Transverse colon (tissue), 4 donors: ENCODE measurements around the gene PLXDC2. TPM values are rescaled to one million over a fixed set of nuclear protein-coding genes. Genes with fewer than 3 reads are reported as not detected.
"Not testable (repeated sequence)": the region's sequence is repeated elsewhere in the genome, so short reads cannot be mapped to it uniquely, and the experiment has no call there.

Experiments used
- DNase-seq: peaks from one replicate; pipeline ENCODE4 v3.0.0-alpha.2; 2019
- H3K27ac ChIP-seq, 4 donors: fragments of 200-600 bp; sonication (generic); 2 replicates each; pipeline ENCODE4 v1.5.1; 2016 to 2018; ENCODE audit warnings: inconsistent platforms in 4 of 4
- H3K27me3 ChIP-seq: fragments of 200-600 bp; sonication (generic); 2 replicates; pipeline ENCODE4 v1.5.1; 2017; ENCODE audit warnings: inconsistent platforms
- H3K36me3 ChIP-seq, 4 donors: fragments of 200-600 bp; sonication (generic); 2 replicates each; pipeline ENCODE4 v1.5.1; 2017 to 2019; ENCODE audit warnings: inconsistent platforms in 4 of 4
- H3K4me1 ChIP-seq, 4 donors: fragments of 200-600 bp; sonication (generic); 2 replicates each; pipeline ENCODE4 v1.5.1; 2017 to 2020; ENCODE audit warnings: inconsistent platforms in 4 of 4
- H3K4me3 ChIP-seq, 4 donors: fragments of 200-600 bp; sonication (generic); 1 replicate in 1 of 4; 2 replicates in 3 of 4; pipeline versions ENCODE4 v1.5.1 to v1.6.1; 2017 to 2019; ENCODE audit warnings: inconsistent platforms in 4 of 4
- H3K9me3 ChIP-seq, 2 donors: fragments of 200-600 bp; sonication (generic); 2 replicates each; pipeline ENCODE4 v1.5.1; 2017 to 2019; ENCODE audit warnings: inconsistent platforms in 2 of 2
- CTCF ChIP-seq, 5 experiments: fragments of 200-600 bp in 3 of 5; fragments of 450-650 bp in 2 of 5; sonication (generic) in 3 of 5; IDR thresholded peaks; 1 replicate in 2 of 5; 2 replicates in 3 of 5; pipeline ENCODE4 v1.5.1; 2016 to 2017; ENCODE audit warnings: antibody characterized with exemption in 5 of 5, inconsistent platforms in 3 of 5, mild to moderate bottlenecking in 2 of 5, moderate library complexity in 1 of 5
- EP300 ChIP-seq: sonication (generic); formaldehyde crosslinking; IDR thresholded peaks from one replicate; pipeline ENCODE4 v1.6.1; 2017; ENCODE audit warnings: antibody characterized with exemption, low read depth
- POLR2A ChIP-seq: fragments of 450-650 bp; IDR thresholded peaks from one replicate; pipeline ENCODE4 v1.6.1; 2016; ENCODE audit warnings: antibody characterized with exemption, mild to moderate bottlenecking, moderate library complexity
- POLR2AphosphoS5 ChIP-seq, 3 donors: sonication (generic); formaldehyde crosslinking; IDR thresholded peaks; one replicate each; pipeline ENCODE4 v1.6.1; 2016; ENCODE audit warnings: antibody characterized with exemption in 3 of 3
- WGBS, 2 donors: methylation state at CpG; one replicate each; pipeline ENCODE4 v1.1.5; 2018; ENCODE audit warnings: low coverage in 1 of 2; 5-methylcytosine and 5-hydroxymethylcytosine counted together
- in situ Hi-C, 4 donors: fragments of 200-750 bp; cut with MboI; loops; one replicate each; pipeline versions ENCODE4 v1.15.0 to v1.15.1; 2017; ENCODE audit warnings: low sequenced_read_pairs in 3 of 4, low pct_ligation_motif_present in 1 of 4, low pct_unique_long_range_greater_than_20kb in 1 of 4
- intact Hi-C: fragments of 100-400 bp; cut with DNase I; formaldehyde crosslinking; loops from one replicate; pipeline ENCODE4 v1.15.1; 2023; ENCODE audit warnings: low total_unique reads
- total RNA-seq, 4 donors: library from RNA; depleted of rRNA; stranded (reverse); fragments of >200 nt; gene quantifications; one replicate each; pipeline ENCODE4 v1.1.0, GENCODE V29; 2016

PLXDC2 gene
- total RNA-seq, 4 donors from 2014 or later: 12.0 to 32.2 (median 20.3) TPM

GRCh38 chr10:19986591-19986990, 170.4 kb downstream of the PLXDC2 start:
- H3K36me3 ChIP-seq: no peaks in the 10 kb centered on the region
- peaks cover 0 to 2% (median 0%) of the 10 kb centered on the region in 4 donors for H3K4me1 ChIP-seq
- DNase-seq: no peak
- WGBS, 2 donors: 64 to 78% methylated on average over 2 of the region's 2 CpGs
- TF ChIP-seq EP300 (no peak), POLR2A (no peak), POLR2AphosphoS5 (IDR thresholded peaks at IDR 0.05) (no peak), CTCF (IDR thresholded peaks at IDR 0.05) (no peak)
- H3K27ac ChIP-seq: peak overlapping the region in 1 of 4 donors; percentile 19
- in situ Hi-C loops: no loop called here
- no peak overlapping the region for H3K4me3 ChIP-seq
- intact Hi-C loops: no loop called here
- H3K9me3 ChIP-seq: no peaks in the 10 kb centered on the region
- no peaks in the 10 kb centered on the region for H3K27me3 ChIP-seq

GRCh38 chr10:19987931-19988330, 171.7 kb downstream of the PLXDC2 start:
- H3K4me3 ChIP-seq: no peak overlapping the region
- H3K4me1 ChIP-seq: peaks cover 0 to 2% (median 0%) of the 10 kb centered on the region in 4 donors
- in situ Hi-C loops (no loop called here), intact Hi-C loops (no loop called here)
- H3K9me3 ChIP-seq: no peaks in the 10 kb centered on the region
- WGBS, 2 donors: 0 to 53% methylated on average over 1 of the region's 1 CpG
- TF ChIP-seq EP300 (no peak), POLR2A (no peak), POLR2AphosphoS5 (IDR thresholded peaks at IDR 0.05) (no peak), CTCF (IDR thresholded peaks at IDR 0.05) (no peak)
- no peak overlapping the region for H3K27ac ChIP-seq
- DNase-seq: no peak
- H3K36me3 ChIP-seq: no peaks in the 10 kb centered on the region
- H3K27me3 ChIP-seq: no peaks in the 10 kb centered on the region

DNA sequence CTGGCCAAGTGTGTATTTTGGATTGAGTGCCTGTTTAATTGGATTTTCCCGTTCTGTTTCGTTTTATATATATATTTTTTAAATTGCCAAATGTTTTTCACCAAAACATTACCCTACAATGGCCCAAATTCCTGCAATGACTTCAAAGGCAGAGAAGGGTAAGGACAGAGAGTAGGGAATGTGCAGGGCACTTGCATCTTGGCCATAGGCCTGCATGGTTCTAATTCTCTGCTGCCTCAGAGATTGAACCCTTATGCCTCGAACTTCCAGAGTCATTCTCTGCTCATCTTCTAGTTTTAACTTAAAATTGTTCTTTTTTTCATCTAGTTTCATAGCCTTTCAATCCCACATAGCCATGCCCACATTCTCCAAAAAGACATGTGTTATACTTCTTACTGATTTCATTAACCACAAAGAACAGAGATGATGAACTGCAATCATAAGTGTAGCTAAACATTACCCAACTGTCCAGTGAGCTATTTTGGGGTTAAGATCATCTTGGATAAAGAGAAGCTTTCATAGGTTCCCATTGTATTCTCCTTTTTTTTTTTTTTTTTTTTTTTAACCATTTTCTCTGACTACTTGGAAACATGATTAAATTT, 177.6 kb downstream of the PLXDC2 start:
- WGBS, 2 donors: 75 to 93% methylated on average over 3 of the region's 3 CpGs
- in situ Hi-C loops (no loop called here), intact Hi-C loops (no loop called here)
- Histone ChIP-seq H3K9me3 (no peaks in the 10 kb centered on the region), H3K27ac (no peak overlapping the region), H3K27me3 (no peaks in the 10 kb centered on the region), H3K4me3 (no peak overlapping the region), H3K4me1 (peaks cover 0 to 14% (median 6%) of the 10 kb centered on the region in 4 donors), H3K36me3 (no peaks in the 10 kb centered on the region)
- no peak for TF ChIP-seq POLR2AphosphoS5 (IDR thresholded peaks at IDR 0.05)
- no peak for TF ChIP-seq CTCF (IDR thresholded peaks at IDR 0.05)
- no peak for TF ChIP-seq POLR2A
- TF ChIP-seq EP300: no peak
- no peak for DNase-seq

- H3K9me3 ChIP-seq: no peaks in the 10 kb centered on the region
- H3K36me3 ChIP-seq: no peaks in the 10 kb centered on the region
- intact Hi-C loops (no loop called here), in situ Hi-C loops (no loop called here)
- H3K27ac ChIP-seq: peak overlapping the region in 1 of 4 donors; percentile 32
- H3K4me1 ChIP-seq: peaks cover 0 to 24% (median 15%) of the 10 kb centered on the region in 4 donors
- H3K27me3 ChIP-seq: no peaks in the 10 kb centered on the region
- no peak for TF ChIP-seq POLR2A
- H3K4me3 ChIP-seq: no peak overlapping the region
- WGBS, 2 donors: 47 to 61% methylated on average over 2 of the region's 2 CpGs
- no peak for DNase-seq
These were observed 182.2 kb downstream of the PLXDC2 start for GRCh38 chr10:19998482-19998881.

GRCh38 chr10:19999431-19999830, 183.2 kb downstream of the PLXDC2 start:
- H3K27me3 ChIP-seq: no peaks in the 10 kb centered on the region
- intact Hi-C loops (no loop called here), in situ Hi-C loops (no loop called here)
- no peaks in the 10 kb centered on the region for H3K9me3 ChIP-seq
- TF ChIP-seq POLR2AphosphoS5 (IDR thresholded peaks at IDR 0.05) (peak in 1 of 3 donors; percentile 6), POLR2A (no peak), CTCF (IDR thresholded peaks at IDR 0.05) (no peak)
- no peak overlapping the region for H3K4me3 ChIP-seq
- H3K36me3 ChIP-seq: no peaks in the 10 kb centered on the region
- WGBS, 2 donors: 31 to 33% methylated on average over 1 of the region's 1 CpG
- DNase-seq: no peak
- peak overlapping the region in 3 of 4 donors; percentile 15 to 32 (median 29) for H3K27ac ChIP-seq
- peaks cover 0 to 24% (median 16%) of the 10 kb centered on the region in 4 donors for H3K4me1 ChIP-seq

DNA sequence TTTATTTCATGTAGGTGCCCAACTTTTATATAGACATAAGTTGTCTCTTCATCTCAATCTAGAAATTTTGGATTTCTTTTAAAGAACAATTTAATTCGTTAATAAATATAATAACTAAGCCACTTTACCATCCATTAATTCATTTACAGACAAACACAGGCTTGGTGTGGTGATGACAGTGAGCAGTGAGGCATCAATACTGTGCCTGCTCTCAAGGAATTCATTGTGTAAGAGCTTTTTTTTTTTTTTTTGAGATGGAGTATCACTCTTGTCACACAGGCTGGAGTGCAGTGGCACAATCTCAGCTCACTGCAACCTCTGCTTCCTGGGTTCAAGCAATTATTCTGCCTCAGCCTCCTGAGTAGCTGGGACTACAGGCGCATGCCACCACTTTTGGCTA, 185.8 kb downstream of the PLXDC2 start:
- WGBS, 2 donors: 77 to 100% methylated on average over 1 to 2 of the region's 2 CpGs
- H3K27me3 ChIP-seq, in situ Hi-C loops, H3K9me3 ChIP-seq, H3K4me3 ChIP-seq, H3K27ac ChIP-seq, DNase-seq, H3K36me3 ChIP-seq: not testable (repeated sequence)
- peaks cover 0 to 30% (median 17%) of the 10 kb centered on the region in 4 donors for H3K4me1 ChIP-seq
- intact Hi-C loops: loop anchor here (5.0 kb wide), 1 partner anchor 50 kb away; no protein-coding TSS in a partner anchor
